Occipital lobe (tissue), 2 donors: ENCODE results near the gene AOC2. TPM values are rescaled to one million over a fixed set of nuclear protein-coding genes. Genes with fewer than 3 reads are reported as not detected.
"Not testable (repeated sequence)": the region's sequence is repeated elsewhere in the genome, so short reads cannot be mapped to it uniquely, and the experiment has no call there.

ENCODE experiments used
- DNase-seq: peaks from one replicate; lab custom pipeline; 2025; lab: John Stamatoyannopoulos, UW
- total RNA-seq: library from RNA; depleted of rRNA; stranded (reverse); fragments of >200 nt; gene quantifications from one replicate; pipeline ENCODE4 v1.2.3, GENCODE V29; 2014

AOC2 gene
- total RNA-seq, 1 donor from 2014 or later, result 0.78 TPM

DNA sequence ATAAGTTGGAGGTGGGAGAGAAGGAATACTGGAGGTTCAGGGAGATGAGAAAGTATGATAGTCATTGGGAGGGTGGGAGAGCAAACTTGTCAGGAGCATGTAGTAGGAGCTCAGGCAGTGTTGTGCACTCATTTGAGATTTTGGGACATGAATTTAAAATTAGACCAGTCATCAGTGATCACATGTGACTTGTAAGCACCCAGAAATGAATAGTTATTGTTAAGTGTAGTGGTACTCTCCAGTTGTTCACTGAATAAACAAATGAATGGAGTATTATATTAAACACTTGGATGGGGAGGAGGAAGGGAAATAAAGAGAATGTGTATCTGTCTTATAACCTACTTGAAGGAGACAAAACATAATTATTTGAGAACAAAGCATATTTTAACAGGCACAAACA is 13.4 kb upstream of the AOC2 start:
- no peak for DNase-seq

DNA sequence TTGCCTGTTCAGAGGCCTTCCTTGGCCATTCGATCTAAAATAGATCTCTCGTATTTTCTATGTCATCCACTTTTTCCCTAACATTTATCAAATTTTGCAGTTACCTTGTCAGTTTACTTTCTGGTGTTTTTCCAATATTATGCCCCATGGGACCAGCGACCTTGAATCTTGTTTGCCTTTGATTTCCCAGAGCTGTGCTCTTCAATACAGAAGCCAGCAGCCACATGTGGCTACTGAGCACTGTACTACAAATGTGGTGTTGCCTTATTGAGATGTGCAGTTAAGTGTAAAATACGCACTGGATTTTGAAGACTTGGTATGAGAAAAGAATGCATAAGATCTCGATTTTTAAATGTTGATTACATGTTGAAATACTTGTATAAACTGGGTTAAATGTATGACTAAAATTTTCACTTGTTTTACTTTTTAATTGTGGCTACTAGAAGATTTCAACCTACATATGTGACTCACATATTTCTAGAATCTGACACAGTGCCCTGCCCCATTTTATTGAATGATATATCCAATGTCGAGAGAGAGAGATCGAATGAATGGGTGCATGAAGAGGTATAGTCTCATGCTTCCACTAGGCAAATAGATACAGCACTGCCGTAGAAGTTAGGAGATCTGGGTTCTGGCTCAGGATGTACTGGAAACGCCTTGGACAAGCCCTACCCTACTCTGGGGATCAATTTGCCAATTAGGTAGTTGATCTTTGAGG is 12.0 kb upstream of the AOC2 start:
- DNase-seq, result no peak

DNA sequence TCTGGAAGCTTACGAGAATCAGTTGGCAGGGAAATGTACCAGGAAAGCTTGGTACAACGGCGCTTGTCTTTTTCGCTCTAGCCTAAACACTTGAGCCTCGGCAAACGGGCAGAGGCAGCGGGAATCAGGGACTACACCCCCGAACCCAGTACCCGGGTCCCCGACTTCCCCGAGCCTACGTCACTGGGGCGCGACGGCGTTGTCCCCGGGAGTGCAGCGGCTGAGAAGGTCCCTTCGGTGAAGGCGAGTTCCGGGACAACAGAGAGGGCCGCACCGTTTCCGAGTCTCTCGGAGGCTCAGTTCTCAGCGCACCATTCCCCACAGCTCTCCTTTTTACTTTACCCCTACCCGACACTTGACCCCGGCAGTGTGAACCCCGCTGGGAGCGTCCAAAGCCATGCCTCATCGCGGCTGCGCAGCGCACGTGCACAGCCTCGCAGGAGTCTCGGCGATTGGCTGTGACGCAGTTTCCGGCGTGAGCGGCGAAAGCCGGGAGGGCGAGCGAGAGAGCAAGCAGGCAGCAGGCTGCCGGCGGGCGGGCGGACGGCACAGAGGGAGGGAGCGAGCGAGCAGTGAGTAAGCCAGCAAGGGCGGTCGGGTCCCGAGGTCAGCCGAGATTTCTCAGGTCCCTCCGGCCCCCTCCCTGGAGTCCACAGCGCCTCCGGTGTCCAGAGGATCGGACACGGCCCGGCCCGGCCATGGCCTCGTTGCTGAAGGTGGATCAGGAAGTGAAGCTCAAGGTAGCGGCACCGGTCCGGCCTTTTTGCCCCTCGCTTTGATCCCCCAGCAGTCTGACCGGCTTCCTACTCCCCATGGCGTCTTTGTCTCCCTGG is 11.2 kb upstream of the AOC2 start, which contains the start of gene PSME3:
TSS of gene PSME3 (plus strand) at position 464 of the 833 bp plus-strand sequence. CDS start at position 699, 235 bp downstream.
- peak; percentile 90 for DNase-seq

DNA sequence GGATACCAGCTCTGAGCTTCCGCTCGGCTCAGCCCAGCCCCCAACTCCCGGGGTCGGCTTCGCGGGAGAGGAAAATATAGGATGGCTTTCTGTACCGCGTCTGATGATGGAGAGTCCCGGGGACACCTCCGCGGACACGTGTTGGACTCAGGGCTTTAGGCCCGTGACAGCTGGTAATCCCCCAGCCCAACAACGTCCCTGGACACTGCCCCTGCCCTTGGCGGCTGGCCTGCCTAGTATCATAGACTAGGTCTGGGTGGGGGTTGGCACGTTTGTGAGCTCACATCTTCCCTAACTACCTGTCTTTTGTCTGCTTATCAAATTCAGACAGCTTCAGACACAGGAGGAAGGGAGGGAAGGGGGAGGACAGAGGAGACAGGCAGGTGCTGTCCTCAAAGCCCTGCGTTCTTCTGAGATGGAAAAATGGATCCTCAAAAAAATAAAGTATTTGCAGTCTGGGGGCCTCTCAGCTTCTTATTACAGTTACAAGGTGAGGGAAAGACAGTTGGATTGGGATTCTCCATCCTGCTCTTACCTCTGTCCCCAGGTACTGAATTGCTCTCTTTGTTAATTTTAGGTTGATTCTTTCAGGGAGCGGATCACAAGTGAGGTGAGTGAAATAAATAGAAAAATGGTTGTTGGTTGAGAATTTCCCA is 10.5 kb upstream of the AOC2 start:
- no peak for DNase-seq

DNA sequence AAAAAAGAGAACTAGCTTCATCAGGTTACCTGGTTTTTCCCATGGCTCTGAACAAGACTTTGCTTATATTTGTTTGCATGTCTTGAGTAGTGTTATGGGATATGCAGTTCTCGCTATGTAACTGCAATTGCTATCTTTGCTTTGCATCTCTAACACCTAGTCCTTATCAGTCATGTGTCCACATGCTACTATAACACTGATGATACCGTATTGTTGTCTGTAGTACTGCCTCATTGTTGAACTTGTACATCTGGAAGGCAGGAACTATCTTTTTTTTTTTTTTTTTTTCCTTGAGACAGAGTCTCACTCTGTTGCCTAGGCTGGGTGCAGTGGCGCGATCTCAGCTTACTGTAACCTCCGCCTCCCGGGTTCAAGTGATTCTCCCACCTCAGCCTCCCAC is 8.6 kb upstream of the AOC2 start:
- DNase-seq, result no peak

DNA sequence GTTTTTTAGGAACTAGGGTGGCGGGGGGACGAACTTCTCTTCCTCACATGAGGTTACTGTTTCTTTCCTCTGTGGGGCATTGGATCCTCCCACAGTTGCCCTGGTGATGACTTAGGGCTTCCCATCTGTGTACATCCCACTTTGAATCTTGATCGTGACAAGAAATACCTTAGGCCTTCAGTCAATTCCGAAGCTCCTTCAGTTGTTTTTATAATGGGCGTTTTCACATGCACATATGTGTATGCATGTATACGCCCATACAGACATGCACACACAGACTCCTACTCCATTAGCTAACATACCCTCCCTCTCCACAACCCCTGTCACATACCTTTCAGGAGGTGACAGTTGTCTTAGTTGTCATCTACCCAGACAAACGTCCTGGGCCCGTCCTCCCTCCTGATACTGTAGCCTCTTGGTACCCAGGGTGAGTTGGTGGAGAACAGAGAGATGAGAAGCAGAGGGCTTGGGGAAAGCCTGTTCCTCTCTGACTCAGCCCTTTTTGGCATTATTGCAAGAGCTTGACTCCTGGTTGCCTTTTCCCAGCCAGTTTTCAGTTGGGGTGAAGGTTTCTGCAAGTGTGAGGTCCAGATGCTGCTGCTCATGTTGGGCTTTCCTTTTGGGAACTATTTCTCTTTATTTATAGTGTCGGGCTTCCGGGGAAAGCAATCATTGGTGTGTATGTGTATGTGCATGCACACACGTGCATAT is 2.2 kb upstream of the AOC2 start:
- DNase-seq, result no peak

DNA sequence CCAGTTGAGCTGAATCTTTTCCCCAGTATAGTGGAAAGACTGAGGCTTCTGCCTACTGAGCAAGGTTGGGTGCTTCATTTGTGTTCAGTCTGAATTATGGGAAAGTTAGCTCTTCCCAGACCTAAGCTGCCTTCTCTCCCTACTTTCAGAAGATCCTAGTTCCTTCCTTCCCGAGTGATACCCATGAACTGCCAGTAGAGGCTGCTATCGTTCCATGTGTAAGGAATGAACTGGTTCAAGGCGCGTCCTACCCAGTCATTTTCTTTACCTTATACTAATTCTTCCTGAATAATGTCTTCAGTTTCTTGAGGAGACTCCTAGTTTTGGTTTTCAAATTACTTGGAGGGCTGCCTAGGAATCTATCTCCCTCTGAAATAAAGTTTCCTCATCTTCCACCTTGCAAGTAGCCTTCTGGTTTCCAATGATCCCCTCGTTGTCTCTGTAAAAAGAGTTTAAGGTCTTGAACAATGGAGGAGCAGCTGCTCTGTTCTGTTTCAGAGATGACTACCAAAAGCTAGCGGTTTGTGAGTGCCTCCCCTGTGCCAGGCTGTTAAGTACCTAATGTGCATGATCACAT is 934 bp upstream of the AOC2 start:
- DNase-seq, result no peak

DNA sequence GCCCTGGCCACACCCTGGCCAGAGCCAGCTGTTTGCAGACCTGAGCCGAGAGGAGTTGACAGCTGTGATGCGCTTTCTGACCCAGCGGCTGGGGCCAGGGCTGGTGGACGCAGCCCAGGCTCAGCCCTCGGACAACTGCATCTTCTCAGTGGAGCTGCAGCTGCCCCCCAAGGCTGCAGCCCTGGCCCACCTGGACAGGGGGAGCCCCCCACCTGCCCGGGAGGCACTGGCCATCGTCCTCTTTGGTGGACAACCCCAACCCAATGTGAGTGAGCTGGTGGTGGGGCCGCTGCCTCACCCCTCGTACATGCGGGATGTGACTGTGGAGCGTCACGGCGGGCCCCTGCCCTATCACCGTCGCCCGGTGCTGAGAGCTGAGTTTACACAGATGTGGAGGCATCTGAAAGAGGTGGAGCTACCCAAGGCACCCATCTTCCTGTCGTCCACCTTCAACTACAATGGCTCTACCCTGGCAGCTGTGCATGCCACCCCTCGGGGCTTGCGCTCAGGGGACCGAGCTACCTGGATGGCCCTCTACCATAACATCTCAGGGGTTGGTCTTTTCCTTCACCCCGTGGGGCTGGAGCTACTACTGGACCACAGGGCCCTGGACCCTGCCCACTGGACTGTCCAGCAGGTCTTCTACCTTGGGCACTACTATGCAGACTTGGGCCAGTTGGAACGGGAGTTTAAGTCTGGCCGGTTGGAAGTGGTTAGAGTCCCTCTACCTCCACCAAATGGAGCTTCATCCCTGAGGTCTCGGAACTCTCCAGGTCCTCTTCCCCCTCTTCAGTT is 578 bp downstream of the AOC2 start:
- no peak for DNase-seq

DNA sequence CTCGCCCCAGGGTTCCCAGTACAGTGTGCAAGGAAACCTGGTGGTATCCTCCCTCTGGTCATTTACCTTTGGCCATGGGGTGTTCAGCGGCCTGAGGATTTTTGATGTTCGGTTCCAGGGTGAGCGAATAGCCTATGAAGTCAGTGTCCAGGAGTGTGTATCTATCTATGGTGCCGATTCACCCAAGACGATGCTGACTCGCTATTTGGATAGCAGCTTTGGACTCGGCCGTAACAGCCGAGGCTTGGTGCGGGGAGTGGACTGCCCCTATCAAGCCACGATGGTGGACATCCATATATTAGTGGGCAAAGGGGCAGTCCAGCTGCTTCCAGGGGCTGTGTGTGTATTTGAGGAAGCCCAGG is 1.2 kb downstream of the AOC2 start:
- no peak for DNase-seq

DNA sequence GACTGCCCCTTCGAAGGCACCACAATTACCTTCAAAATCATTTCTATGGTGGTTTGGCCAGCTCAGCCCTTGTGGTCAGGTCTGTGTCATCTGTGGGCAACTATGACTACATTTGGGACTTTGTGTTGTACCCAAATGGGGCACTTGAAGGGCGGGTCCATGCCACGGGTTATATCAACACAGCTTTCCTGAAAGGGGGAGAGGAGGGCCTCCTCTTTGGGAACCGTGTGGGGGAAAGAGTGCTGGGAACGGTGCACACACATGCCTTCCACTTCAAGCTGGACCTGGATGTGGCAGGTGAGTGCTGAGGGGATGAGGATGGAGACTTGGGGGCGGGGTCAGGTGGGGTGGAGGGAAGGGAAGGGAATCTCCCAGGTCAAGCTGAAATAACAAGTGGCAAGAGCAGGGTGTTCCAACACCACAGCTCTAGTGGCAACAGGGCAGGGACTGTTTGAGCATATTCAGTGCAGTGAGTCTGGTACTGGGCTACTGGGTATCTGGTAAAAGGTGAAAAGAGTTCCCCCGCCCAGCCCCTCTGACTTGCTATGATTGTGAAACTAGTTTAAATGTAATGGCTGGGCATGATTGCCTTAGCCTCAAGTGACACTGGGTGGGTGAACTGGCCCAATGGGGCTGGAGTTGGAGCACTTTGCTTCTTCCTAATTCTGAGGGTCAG is 1.7 kb downstream of the AOC2 start:
- DNase-seq, result no peak

DNA sequence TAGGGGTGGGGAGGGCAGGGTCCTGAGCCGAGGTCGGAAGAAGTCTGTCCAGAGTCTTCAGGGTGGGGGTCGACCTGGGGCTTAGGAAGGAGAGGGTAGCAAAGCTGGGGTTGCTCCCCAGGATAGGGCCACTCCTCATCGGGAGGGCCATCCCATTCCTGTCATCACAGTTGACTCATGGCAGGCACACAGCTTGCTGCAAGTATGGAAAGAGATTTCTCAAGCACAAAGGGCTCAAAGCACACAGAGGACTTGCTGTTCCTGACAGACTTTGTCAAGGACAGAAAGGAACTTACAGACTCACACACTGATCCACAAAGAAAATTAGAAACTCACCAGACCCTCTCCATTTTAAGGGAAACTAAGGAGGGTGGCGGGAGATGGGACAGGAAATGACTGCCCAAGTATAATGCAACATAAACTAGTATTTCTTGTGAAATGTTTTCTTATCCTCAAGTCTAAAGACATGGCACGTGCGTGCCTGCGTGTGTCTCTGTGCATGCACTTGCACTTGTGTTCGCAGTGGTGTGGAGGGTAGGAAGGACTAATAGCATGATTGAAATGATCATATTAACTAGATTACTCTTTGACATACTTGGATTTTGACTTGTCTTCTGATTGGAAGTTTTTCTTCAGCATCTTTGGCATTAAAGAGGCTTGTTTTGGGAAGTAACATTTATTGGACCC is 2.4 kb downstream of the AOC2 start:
- DNase-seq, result no peak

DNA sequence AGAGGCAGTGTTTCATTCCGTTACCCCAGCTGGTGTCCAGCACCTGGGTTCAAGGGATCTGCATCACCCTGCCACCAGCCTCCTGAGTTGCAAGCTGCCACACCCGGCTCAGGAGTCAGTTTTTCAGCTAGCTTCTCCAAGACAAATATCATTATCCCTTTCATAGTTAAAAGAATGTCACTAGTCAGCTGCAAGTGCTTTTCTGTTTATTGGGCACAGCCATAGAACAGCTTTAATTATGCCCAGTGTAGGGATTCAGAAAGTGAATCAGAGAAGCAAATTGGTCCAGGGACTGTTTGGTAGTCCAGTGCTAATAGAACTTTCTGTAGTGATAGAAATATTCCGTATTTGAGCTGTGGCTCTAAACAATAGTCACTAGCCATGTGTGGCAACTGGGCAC is 3.7 kb downstream of the AOC2 start:
- DNase-seq, result no peak

DNA sequence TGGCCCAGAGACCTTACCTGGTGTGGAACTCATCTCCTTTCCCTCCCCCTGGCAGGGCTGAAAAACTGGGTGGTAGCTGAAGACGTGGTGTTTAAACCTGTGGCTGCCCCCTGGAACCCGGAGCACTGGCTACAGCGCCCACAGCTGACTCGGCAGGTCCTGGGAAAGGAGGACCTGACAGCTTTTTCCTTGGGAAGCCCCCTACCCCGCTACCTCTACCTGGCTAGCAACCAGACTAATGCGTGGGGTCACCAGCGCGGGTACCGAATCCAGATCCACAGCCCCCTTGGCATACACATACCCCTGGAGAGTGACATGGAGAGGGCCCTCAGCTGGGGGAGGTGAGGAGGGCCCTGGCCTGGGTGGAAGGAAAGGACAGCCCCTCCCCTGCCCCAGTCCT is 4.7 kb downstream of the AOC2 start:
- no peak for DNase-seq

DNA sequence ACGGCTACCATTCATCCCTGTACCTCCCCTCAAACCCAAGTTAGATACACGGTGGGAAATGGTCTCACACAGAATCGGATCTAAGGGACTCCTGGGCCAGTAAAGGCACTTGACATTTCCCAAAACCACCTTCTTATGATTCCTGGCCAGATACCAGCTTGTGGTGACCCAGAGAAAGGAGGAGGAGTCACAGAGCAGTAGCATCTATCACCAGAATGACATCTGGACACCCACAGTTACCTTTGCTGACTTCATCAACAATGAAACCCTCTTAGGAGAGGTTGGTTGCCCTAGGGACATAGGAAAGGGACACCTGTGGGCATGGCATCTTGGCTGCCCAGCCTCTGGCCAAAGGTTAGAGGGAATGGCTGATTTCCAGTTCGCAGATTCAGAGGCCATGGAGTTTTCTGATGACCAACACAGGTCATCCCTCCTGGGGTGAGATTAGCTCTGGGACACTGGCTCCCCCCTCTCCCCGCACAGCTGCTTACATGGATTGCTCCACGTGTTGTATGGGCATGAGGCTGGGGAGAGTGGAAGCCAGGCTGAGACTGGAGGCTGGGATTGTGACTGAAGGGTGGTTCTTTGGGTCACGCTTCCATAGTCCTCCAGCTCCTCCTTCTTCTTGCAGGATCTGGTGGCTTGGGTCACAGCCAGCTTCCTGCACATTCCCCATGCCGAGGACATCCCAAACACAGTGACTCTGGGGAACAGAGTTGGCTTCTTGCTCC is 5.2 kb downstream of the AOC2 start:
- no peak for DNase-seq

DNA sequence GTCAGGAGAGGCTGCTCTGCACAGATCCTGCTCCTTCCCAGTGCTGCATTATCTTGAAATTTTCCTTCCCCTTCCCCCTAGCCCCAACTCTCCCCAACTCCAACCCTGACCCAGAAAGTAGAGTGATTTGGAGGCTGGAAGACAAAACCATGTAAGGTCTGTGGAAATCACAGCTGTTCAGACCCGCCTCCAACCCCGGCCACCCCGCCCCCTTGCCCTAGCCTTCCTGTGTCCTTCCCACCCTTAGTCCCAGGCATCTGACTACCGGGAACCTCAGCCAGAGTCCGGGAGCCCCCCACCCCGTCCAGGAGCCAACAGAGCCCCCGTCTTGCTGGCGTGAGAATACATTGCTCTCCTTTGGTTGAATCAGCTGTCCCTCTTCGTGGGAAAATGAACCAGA is 6.6 kb downstream of the AOC2 start, which contains the start of gene AOC3:
TSS of gene AOC3 (plus strand) at position 246 of the 400 bp plus-strand sequence. CDS start at position 391, 145 bp downstream.
- DNase-seq, result no peak

DNA sequence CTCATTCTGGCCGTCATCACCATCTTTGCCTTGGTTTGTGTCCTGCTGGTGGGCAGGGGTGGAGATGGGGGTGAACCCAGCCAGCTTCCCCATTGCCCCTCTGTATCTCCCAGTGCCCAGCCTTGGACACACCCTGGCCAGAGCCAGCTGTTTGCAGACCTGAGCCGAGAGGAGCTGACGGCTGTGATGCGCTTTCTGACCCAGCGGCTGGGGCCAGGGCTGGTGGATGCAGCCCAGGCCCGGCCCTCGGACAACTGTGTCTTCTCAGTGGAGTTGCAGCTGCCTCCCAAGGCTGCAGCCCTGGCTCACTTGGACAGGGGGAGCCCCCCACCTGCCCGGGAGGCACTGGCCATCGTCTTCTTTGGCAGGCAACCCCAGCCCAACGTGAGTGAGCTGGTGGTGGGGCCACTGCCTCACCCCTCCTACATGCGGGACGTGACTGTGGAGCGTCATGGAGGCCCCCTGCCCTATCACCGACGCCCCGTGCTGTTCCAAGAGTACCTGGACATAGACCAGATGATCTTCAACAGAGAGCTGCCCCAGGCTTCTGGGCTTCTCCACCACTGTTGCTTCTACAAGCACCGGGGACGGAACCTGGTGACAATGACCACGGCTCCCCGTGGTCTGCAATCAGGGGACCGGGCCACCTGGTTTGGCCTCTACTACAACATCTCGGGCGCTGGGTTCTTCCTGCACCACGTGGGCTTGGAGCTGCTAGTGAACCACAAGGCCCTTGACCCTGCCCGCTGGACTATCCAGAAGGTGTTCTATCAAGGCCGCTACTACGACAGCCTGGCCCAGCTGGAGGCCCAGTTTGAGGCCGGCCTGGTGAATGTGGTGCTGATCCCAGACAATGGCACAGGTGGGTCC is 7.2 kb downstream of the AOC2 start:
- DNase-seq, result not testable (repeated sequence)

DNA sequence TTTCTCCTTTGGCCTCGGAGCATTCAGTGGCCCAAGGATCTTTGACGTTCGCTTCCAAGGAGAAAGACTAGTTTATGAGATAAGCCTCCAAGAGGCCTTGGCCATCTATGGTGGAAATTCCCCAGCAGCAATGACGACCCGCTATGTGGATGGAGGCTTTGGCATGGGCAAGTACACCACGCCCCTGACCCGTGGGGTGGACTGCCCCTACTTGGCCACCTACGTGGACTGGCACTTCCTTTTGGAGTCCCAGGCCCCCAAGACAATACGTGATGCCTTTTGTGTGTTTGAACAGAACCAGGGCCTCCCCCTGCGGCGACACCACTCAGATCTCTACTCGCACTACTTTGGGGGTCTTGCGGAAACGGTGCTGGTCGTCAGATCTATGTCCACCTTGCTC is 8.0 kb downstream of the AOC2 start:
- no peak for DNase-seq

DNA sequence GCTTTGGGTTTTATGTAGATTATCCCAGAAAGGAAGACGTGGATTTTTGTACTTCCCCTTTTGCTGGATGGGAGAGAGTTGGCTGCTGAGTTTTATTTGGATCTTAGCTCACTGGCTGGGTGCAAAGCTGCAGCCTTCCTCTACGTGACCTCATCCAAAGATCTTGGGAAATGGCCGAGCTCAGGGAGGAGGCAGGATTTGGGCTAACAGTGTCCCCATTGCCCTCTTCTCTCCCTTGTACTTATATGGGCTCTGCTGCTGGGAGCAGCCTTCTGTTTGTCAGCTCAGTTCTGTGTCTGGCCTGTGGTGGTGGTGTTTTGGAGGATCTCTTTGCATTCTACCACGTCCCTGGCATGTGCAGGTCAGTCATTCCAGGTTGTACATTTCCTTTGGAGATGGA is 8.6 kb downstream of the AOC2 start:
- DNase-seq, result no peak
